Glutamatergic neuron (in vitro differentiated cells): ENCODE data around the gene FOS. TPM values are rescaled to one million over a fixed set of nuclear protein-coding genes. Genes with fewer than 3 reads are reported as not detected.
"Not testable (repeated sequence)": the region's sequence is repeated elsewhere in the genome, so short reads cannot be mapped to it uniquely, and the experiment has no call there.

Experiments used
- DNase-seq: peaks from one replicate; pipeline ENCODE4 v3.0.0; 2022
- H3K27ac Mint-ChIP-seq: one replicate; pipeline ENCODE4 v1.8.0; 2020; ENCODE audit warnings: mild to moderate bottlenecking, mixed read lengths, inconsistent platforms; ENCODE audit not compliant: unreplicated experiment
- H3K27me3 Mint-ChIP-seq: one replicate; pipeline ENCODE4 v1.8.0; 2020; ENCODE audit warnings: mild to moderate bottlenecking, moderate library complexity, mixed read lengths, inconsistent platforms; ENCODE audit not compliant: unreplicated experiment
- H3K36me3 Mint-ChIP-seq: one replicate; pipeline ENCODE4 v1.8.0; 2020; ENCODE audit warnings: mild to moderate bottlenecking, mixed read lengths, inconsistent platforms; ENCODE audit not compliant: unreplicated experiment
- H3K4me1 Mint-ChIP-seq: one replicate; pipeline ENCODE4 v1.8.0; 2020; ENCODE audit warnings: mild to moderate bottlenecking, low read depth, mixed read lengths, inconsistent platforms; ENCODE audit not compliant: unreplicated experiment
- H3K4me3 Mint-ChIP-seq: one replicate; pipeline ENCODE4 v1.8.0; 2020; ENCODE audit warnings: mild to moderate bottlenecking, mixed read lengths, inconsistent platforms; ENCODE audit not compliant: unreplicated experiment
- H3K9me3 Mint-ChIP-seq: one replicate; pipeline ENCODE4 v1.8.0; 2020; ENCODE audit warnings: mild to moderate bottlenecking, moderate library complexity, mixed read lengths, inconsistent platforms; ENCODE audit not compliant: unreplicated experiment
- CTCF ChIP-seq: fragments of 200-600 bp; sonication (generic); IDR thresholded peaks from one replicate; pipeline ENCODE4 v1.5.0; 2021; ENCODE audit not compliant: partially characterized antibody, unreplicated experiment
- total RNA-seq: library from RNA; stranded (reverse); fragmentation: NEBNext Ultra II Directional; extraction: Animal tissue kit (Norgen Biotek cat#: 25700); gene quantifications from one replicate; pipeline ENCODE4 v1.2.1, GENCODE V29; 2021; ENCODE audit not compliant: unreplicated experiment

FOS gene
- total RNA-seq, 1 donor from 2014 or later: 2.9 TPM

GRCh38 chr14:75232597-75232996 is 46.0 kb upstream of the FOS start:
- no peak for TF ChIP-seq CTCF
- H3K4me3 Mint-ChIP-seq: no peak overlapping the region
- peaks cover 10% of the 10 kb centered on the region for H3K4me1 Mint-ChIP-seq
- peaks cover 12% of the 10 kb centered on the region for H3K9me3 Mint-ChIP-seq
- H3K36me3 Mint-ChIP-seq: peaks cover 3% of the 10 kb centered on the region
- no peak for DNase-seq
- peaks cover 11% of the 10 kb centered on the region for H3K27me3 Mint-ChIP-seq
- H3K27ac Mint-ChIP-seq: no peak overlapping the region

GRCh38 chr14:75234173-75235115 is 44.2 kb upstream of the FOS start:
- Mint-ChIP-seq H3K27me3 (peaks cover 16% of the 10 kb centered on the region), H3K9me3 (peaks cover 18% of the 10 kb centered on the region), H3K4me1 (peaks cover 27% of the 10 kb centered on the region), H3K27ac (no peak overlapping the region), H3K36me3 (no peaks in the 10 kb centered on the region), H3K4me3 (no peak overlapping the region)
- no peak for DNase-seq
- no peak for TF ChIP-seq CTCF

- not testable (repeated sequence) for H3K36me3 Mint-ChIP-seq, H3K27ac Mint-ChIP-seq, H3K4me3 Mint-ChIP-seq, DNase-seq
- H3K27me3 Mint-ChIP-seq: peaks cover 16% of the 10 kb centered on the region
- H3K9me3 Mint-ChIP-seq: peaks cover 23% of the 10 kb centered on the region
- H3K4me1 Mint-ChIP-seq: peaks cover 30% of the 10 kb centered on the region
These were observed 43.4 kb upstream of the FOS start for GRCh38 chr14:75235198-75235597.

- TF ChIP-seq CTCF: no peak
- peaks cover 30% of the 10 kb centered on the region for H3K4me1 Mint-ChIP-seq
- H3K9me3 Mint-ChIP-seq: peaks cover 23% of the 10 kb centered on the region
- H3K27ac Mint-ChIP-seq: no peak overlapping the region
- H3K4me3 Mint-ChIP-seq: no peak overlapping the region
- H3K27me3 Mint-ChIP-seq: peaks cover 16% of the 10 kb centered on the region
- DNase-seq: no peak
- H3K36me3 Mint-ChIP-seq: no peaks in the 10 kb centered on the region
These were observed 42.2 kb upstream of the FOS start for GRCh38 chr14:75236467-75236866.

- H3K4me1 Mint-ChIP-seq: peaks cover 30% of the 10 kb centered on the region
- H3K9me3 Mint-ChIP-seq: peaks cover 23% of the 10 kb centered on the region
- no peak for DNase-seq
- H3K27me3 Mint-ChIP-seq: peaks cover 16% of the 10 kb centered on the region
- no peak for TF ChIP-seq CTCF
- H3K36me3 Mint-ChIP-seq: no peaks in the 10 kb centered on the region
- peak overlapping the region; percentile 89 for H3K27ac Mint-ChIP-seq
- peak overlapping the region; percentile 72 for H3K4me3 Mint-ChIP-seq
These were observed 41.7 kb upstream of the FOS start for GRCh38 chr14:75236901-75237419.
